SK-N-MC (cell line): ENCODE results near the gene TTLL5.

Source experiments
- DNase-seq: peaks from one replicate; pipeline ENCODE4 v3.0.0-alpha.2; 2011; ENCODE audit warnings: low read depth, low spot score
- H3K27ac ChIP-seq: fragments of 200-600 bp; sonication (generic); 2 replicates; pipeline ENCODE4 v1.5.1; 2016; ENCODE audit warnings: mixed run types
- H3K36me3 ChIP-seq: fragments of 200-600 bp; sonication (generic); 2 replicates; pipeline ENCODE4 v1.6.1; 2017; ENCODE audit warnings: antibody characterized with exemption, low read length, mixed read lengths; ENCODE audit not compliant: insufficient read depth
- H3K4me3 ChIP-seq: fragments of 200-600 bp; sonication (generic); 2 replicates; pipeline ENCODE4 v1.5.1; 2016
- H3K9ac ChIP-seq: fragments of 200-600 bp; sonication (generic); 2 replicates; pipeline ENCODE4 v1.8.0; 2017; ENCODE audit warnings: mixed run types, mixed read lengths; ENCODE audit not compliant: insufficient read length
- H3K9me3 ChIP-seq: fragments of 200-600 bp; sonication (generic); 2 replicates; pipeline ENCODE4 v1.6.1; 2017; ENCODE audit warnings: low read depth, mild to moderate bottlenecking, antibody characterized with exemption, low read length, moderate library complexity, mixed read lengths
- EZH2 ChIP-seq: fragments of 200-600 bp; sonication (generic); IDR thresholded peaks from one replicate; pipeline ENCODE4 v1.6.1; 2017; ENCODE audit warnings: antibody characterized with exemption
- FOXP2 ChIP-seq: optimal IDR thresholded peaks from 2 replicates; pipeline ENCODE3; 2011; ENCODE audit warnings: mild to moderate bottlenecking, moderate library complexity; ENCODE audit not compliant: insufficient read depth; ENCODE audit errors: extremely low read length, control extremely low read depth
- POLR2AphosphoS5 ChIP-seq: IDR thresholded peaks from 2 replicates; pipeline ENCODE4 v1.6.1; 2012; ENCODE audit warnings: mild to moderate bottlenecking, low read depth, low read length, borderline replicate concordance

TTLL5 gene

DNA sequence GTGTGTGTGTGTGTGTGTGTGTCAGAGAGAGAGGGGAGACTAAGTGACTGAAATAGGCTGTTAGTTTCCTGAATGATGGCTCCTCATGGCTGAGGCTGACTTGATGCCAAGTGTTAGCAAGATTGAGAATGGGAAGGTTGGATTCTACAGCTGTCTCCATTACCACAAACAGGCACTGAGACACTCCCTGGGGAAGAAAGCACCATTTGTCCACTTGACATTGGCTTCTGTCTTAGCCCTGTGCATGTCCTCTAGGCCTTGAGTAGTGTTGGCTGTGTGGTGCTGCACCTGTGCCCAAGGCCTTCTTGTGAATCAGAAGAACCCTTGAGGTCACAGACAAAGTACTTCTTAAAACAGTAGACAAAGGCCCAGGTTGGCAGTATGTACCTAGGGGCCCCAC, 16.0 kb upstream of the TTLL5 start:
- Histone ChIP-seq H3K36me3 (peaks cover 16% of the 10 kb centered on the region), H3K9me3 (no peaks in the 10 kb centered on the region), H3K27ac (no peak overlapping the region), H3K9ac (no peak overlapping the region), H3K4me3 (no peak overlapping the region)
- TF ChIP-seq FOXP2, result no peak
- no peak for TF ChIP-seq EZH2
- no peak for DNase-seq

DNA sequence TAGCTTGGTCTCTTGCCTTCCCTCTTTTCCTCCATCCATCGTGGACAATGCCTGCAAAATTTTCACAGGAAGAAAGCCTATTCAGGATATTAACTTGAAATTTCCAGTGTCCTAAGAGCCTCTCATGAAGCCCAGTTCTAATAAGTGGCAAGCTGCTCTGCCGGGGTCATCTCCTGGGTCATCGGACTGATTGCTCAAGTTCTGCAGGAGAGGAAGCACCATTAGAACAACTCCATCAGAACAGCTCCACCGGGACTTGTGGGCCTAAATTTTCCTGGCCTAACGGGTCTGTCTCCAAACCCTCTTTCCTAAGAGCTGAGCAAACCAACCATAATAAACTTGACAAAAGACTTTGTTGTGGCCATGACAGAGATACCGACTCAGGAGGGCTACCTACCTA, 14.3 kb upstream of the TTLL5 start:
- Histone ChIP-seq H3K4me3 (no peak overlapping the region), H3K9me3 (no peaks in the 10 kb centered on the region), H3K9ac (no peak overlapping the region), H3K27ac (no peak overlapping the region), H3K36me3 (peaks cover 33% of the 10 kb centered on the region)
- DNase-seq, result no peak
- TF ChIP-seq FOXP2, result no peak
- TF ChIP-seq EZH2, result no peak
- no peak for TF ChIP-seq POLR2AphosphoS5

DNA sequence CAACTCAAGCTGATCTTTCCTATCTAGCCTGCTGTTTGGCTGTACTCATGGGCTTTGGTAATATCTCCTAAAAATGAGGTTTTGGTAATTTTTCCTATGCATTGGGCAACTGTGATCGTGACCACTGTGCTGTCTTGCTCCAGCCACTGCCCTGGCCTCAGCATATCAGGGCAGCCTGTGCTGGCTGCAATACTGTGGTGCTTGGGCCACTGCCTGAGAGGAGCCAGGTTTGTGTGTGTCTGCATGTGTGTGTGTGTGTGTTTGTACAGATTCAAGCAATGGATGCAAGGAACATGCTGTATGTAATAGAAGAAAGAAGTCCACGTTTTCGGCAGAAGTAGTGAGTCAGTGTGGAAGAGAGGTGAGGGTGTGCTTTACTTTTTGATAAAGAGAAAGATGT, 13.4 kb upstream of the TTLL5 start:
- no peaks in the 10 kb centered on the region for H3K9me3 ChIP-seq
- peaks cover 42% of the 10 kb centered on the region for H3K36me3 ChIP-seq
- H3K4me3 ChIP-seq, result no peak overlapping the region
- DNase-seq, result no peak
- no peak for TF ChIP-seq FOXP2
- TF ChIP-seq POLR2AphosphoS5, result no peak
- H3K27ac ChIP-seq, result no peak overlapping the region
- no peak overlapping the region for H3K9ac ChIP-seq

DNA sequence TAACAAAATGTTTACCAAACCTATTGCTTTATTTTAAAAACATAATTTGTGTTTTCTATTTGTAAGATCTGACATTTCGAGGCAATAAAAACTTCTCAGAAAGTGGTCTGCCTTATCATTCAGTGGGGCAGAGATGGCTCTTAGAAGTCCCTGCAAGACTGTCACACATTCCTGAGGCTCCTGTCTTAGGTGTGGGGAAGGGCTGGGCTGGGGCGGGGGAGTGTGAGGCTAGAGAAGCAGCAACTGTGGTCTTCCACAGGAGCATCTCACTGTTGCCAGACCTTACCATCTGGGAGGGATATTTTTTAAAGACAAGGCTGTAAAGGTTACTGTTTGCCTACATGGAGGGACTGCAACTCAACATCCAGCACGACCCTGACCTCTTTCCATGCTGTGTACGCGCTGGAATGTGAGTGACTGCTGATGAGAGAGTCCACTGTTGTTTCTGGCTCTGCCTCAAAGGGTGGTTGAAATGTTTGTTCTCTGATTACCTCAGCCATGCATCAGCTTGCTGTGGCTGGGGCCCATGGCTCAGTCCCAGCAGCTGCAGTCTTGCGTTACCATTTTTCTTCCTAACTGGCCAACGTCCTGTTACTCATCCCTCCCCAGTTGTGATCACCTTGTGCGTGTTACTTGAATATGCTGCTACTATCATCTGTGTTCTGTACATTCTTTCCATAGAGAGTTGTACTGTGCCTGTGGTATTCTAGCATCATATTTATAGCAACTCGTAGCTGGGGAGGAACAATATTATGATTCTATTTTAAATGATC, 12.8 kb upstream of the TTLL5 start:
- H3K9ac ChIP-seq, result no peak overlapping the region
- H3K9me3 ChIP-seq, result no peaks in the 10 kb centered on the region
- H3K36me3 ChIP-seq, result peaks cover 48% of the 10 kb centered on the region
- H3K27ac ChIP-seq, result no peak overlapping the region
- no peak overlapping the region for H3K4me3 ChIP-seq
- no peak for DNase-seq
- TF ChIP-seq POLR2AphosphoS5 (no peak), FOXP2 (no peak), EZH2 (no peak)

DNA sequence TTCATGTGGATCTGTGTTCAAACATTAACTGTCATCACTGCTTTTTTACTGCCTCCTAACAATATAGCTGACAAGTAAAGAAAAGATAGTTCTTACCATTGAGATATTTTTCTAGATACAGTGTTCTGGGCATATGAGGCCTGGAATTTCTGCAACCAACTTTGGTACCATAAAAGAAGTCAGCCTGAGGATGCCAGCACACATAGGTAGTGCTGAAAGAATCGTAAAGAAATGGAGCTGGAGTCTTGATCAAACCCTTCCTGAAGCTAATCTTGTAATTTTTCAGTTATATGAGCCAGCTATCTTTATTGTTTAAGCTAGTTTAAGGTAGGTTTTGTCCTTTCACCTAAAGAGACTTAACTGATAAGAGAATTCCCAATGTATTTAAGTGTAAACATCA, 11.7 kb upstream of the TTLL5 start:
- TF ChIP-seq POLR2AphosphoS5 (no peak), EZH2 (no peak), FOXP2 (no peak)
- no peaks in the 10 kb centered on the region for H3K9me3 ChIP-seq
- H3K27ac ChIP-seq, result no peak overlapping the region
- DNase-seq, result no peak
- no peak overlapping the region for H3K4me3 ChIP-seq
- H3K9ac ChIP-seq, result no peak overlapping the region
- H3K36me3 ChIP-seq, result peaks cover 58% of the 10 kb centered on the region

DNA sequence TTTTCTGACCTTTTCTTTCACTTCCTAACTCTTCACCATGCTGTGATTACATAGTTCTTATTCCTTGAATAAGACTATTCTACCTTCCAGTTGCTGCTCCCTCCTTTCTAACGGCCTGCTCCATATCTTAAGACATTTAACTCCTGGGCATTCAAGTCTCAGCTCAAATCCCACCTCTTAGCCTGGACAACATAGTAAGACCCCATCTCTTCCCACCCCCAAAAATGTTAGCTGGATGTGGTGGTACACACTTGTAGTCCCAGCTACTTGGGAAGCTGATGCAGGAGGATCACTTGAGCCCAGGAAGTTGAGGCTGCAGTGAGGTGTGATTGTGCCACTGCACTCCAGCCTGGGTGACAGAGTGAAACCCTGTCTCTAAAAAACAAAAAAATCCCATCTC, 11.3 kb upstream of the TTLL5 start:
- no peak overlapping the region for H3K9ac ChIP-seq
- H3K9me3 ChIP-seq, result no peaks in the 10 kb centered on the region
- no peak overlapping the region for H3K27ac ChIP-seq
- no peak for DNase-seq
- H3K36me3 ChIP-seq, result peaks cover 62% of the 10 kb centered on the region
- H3K4me3 ChIP-seq, result no peak overlapping the region
- TF ChIP-seq FOXP2, result no peak
- TF ChIP-seq EZH2, result no peak
- no peak for TF ChIP-seq POLR2AphosphoS5

DNA sequence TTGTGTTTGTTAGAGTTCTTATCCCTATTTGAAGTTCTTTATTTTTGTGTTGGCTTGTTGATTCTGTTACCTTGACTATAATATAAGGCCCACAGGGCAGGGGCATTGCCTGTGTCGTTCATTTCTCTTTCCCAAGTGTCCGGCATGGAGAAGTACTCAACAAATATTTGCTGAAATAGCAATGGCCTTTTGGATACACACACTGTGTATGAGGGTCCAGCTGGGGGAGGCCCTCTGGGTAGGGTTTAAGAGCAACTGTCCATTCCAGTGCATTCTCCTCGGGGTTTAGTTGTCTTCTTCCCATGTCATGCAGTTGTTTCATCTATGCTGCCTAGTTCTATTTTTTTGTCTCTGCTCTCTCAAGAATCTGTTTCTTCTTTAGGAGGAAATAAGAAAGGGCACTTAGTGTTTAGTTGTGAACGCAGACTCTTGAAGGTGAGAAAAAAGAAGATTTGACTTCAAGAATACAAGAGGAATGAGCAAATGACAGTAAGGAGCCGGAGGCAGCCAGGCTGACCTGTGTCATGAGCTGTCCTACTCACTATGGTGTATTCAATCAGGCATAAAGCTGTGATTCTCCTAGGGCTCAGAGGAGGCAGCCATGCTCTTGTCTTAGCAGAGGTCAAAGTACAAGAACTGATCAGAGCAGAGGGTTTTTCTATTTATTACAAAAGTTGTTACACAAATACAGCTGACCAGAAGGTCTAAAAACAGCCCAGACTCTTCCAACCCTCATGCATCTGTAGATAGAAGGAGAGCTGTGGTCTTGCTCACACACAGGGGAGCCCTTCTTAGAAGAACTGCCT, 10.6 kb upstream of the TTLL5 start:
- no peak for DNase-seq
- H3K4me3 ChIP-seq, result no peak overlapping the region
- no peak overlapping the region for H3K27ac ChIP-seq
- TF ChIP-seq POLR2AphosphoS5 (no peak), FOXP2 (no peak), EZH2 (no peak)
- H3K36me3 ChIP-seq, result peaks cover 69% of the 10 kb centered on the region
- no peak overlapping the region for H3K9ac ChIP-seq
- H3K9me3 ChIP-seq, result no peaks in the 10 kb centered on the region

DNA sequence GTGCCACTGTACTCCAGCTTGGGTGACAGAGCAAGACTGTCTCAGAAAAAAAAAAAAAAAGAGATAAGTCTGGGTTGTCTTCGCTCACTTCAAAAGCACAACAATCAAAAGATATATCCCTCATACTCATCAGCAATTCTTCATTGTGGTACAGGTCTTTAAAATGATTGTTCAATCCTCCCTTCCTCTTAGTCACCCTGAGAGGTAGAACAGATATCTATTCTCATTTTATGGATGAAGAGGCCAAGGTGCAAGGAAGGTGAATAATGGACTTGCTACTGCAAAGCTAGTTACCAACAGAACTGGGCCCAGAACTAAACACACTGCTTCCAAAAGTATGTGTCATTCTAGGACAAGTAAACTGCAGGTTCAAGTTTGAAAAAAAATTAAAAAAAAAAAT, 7.5 kb upstream of the TTLL5 start:
- no peak overlapping the region for H3K27ac ChIP-seq
- no peak overlapping the region for H3K9ac ChIP-seq
- DNase-seq, result no peak
- TF ChIP-seq POLR2AphosphoS5, result no peak
- TF ChIP-seq EZH2, result no peak
- TF ChIP-seq FOXP2, result no peak
- no peak overlapping the region for H3K4me3 ChIP-seq
- peaks cover 91% of the 10 kb centered on the region for H3K36me3 ChIP-seq
- no peaks in the 10 kb centered on the region for H3K9me3 ChIP-seq
